Spleen (tissue), 11 donors: ENCODE results near the gene OS9. TPM values are rescaled to one million over a fixed set of nuclear protein-coding genes. Genes with fewer than 3 reads are reported as not detected.

Experiments
- DNase-seq: peaks from one replicate; pipeline ENCODE4 v3.0.0-alpha.2; 2020
- H3K27ac ChIP-seq, 8 donors: fragments of 200-600 bp; sonication (generic) in 7 of 8; 1 replicate in 4 of 8; 2 replicates in 4 of 8; pipeline versions ENCODE4 v1.5.0 to v1.8.0; 2016 to 2021; ENCODE audit warnings: inconsistent platforms in 4 of 8, mild to moderate bottlenecking in 4 of 8, moderate library complexity in 1 of 8
- H3K27me3 ChIP-seq, 7 donors: fragments of 200-600 bp; sonication (generic) in 6 of 7; replicated peaks in 1 of 7; 1 replicate in 4 of 7; 2 replicates in 3 of 7; pipeline versions ENCODE4 v1.5.0 to v1.8.0; 2016 to 2021; ENCODE audit warnings: inconsistent platforms in 3 of 7, mild to moderate bottlenecking in 1 of 7
- H3K36me3 ChIP-seq, 6 donors: fragments of 200-600 bp; sonication (generic) in 5 of 6; 1 replicate in 4 of 6; 2 replicates in 2 of 6; pipeline versions ENCODE4 v1.5.0 to v1.8.0; 2016 to 2021; ENCODE audit warnings: inconsistent platforms in 2 of 6
- H3K4me1 ChIP-seq, 6 donors: fragments of 200-600 bp; sonication (generic) in 5 of 6; 1 replicate in 3 of 6; 2 replicates in 3 of 6; pipeline versions ENCODE4 v1.5.0 to v1.8.0; 2016 to 2021; ENCODE audit warnings: inconsistent platforms in 3 of 6
- H3K4me3 ChIP-seq, 8 donors: fragments of 200-600 bp; sonication (generic) in 7 of 8; 1 replicate in 4 of 8; 2 replicates in 4 of 8; pipeline versions ENCODE4 v1.5.0 to v1.8.0; 2016 to 2021; ENCODE audit warnings: inconsistent platforms in 4 of 8, mild to moderate bottlenecking in 4 of 8, moderate library complexity in 2 of 8
- H3K9me3 ChIP-seq, 8 donors: fragments of 200-600 bp; sonication (generic) in 7 of 8; 1 replicate in 4 of 8; 2 replicates in 4 of 8; pipeline versions ENCODE4 v1.5.0 to v1.8.0; 2016 to 2021; ENCODE audit warnings: inconsistent platforms in 4 of 8
- POLR2A ChIP-seq, 3 donors: fragments of 450-650 bp; IDR thresholded peaks; one replicate each; pipeline ENCODE4 v1.5.1; 2017; ENCODE audit warnings: antibody characterized with exemption in 3 of 3, mild to moderate bottlenecking in 1 of 3
- POLR2AphosphoS5 ChIP-seq, 3 donors: sonication (generic); formaldehyde crosslinking; IDR thresholded peaks; one replicate each; pipeline ENCODE4 v1.5.1; 2017; ENCODE audit warnings: antibody characterized with exemption in 3 of 3
- WGBS, 5 donors: extraction: QIAGEN DNeasy Blood & Tissue Kit in 3 of 5; methylation state at CpG; one replicate each; pipeline versions ENCODE4 v1.1.5 to v1.1.7; 2013 to 2018; 5-methylcytosine and 5-hydroxymethylcytosine counted together
- intact Hi-C: fragments of 100-400 bp; cut with DNase I; formaldehyde crosslinking; loops from one replicate; pipeline ENCODE4 v1.15.0; 2023; ENCODE audit warnings: low total_unique reads
- polyA plus RNA-seq, 3 donors: library from polyadenylated mRNA; stranded (reverse); fragments of 200-250 nt; gene quantifications; one replicate each; pipeline ENCODE4 v1.2.1, GENCODE V29; 2013
- total RNA-seq, 7 donors: library from RNA; depleted of rRNA in 3 of 7; stranded (reverse); fragments of >200 nt in 3 of 7; fragmentation: NEBNext Ultra II Directional in 4 of 7; extraction: Animal tissue kit (Norgen Biotek cat#: 25700) in 4 of 7; gene quantifications; one replicate each; pipeline versions ENCODE4 v1.1.0 to v1.2.1, GENCODE V29; 2016 to 2021
- TF ChIP-seq, protein P1 (sequence below), 11 experiments: fragments of 200-600 bp in 7 of 11; fragments of 450-650 bp in 4 of 11; sonication (generic) in 4 of 11; IDR thresholded peaks in 8 of 11; conservative IDR thresholded peaks in 3 of 11; 1 replicate in 7 of 11; 2 replicates in 4 of 11; pipeline versions ENCODE4 v1.4.0 to v1.8.0; 2016 to 2021; ENCODE audit warnings: antibody characterized with exemption in 11 of 11, inconsistent platforms in 4 of 11, mild to moderate bottlenecking in 1 of 11
- donor health status: healthy with polysubstance abuse.
- donor health status: DM: no; HTN: no; CAD: no; lungs with moderate emphysema.
- donor health status: DM: no; HTN: no; CAD: no.
- donor health status: Bipolar disorder and iron deficiency.
- donor health status: healthy.
- donor health status: DM: no; HTN: no; CAD: no.
- donor health status: DM: yes; HTN: yes; CAD: no.

Gene OS9
- total and polyA plus RNA-seq, 10 donors, result 94.9 to 323 (median 253) TPM

DNA sequence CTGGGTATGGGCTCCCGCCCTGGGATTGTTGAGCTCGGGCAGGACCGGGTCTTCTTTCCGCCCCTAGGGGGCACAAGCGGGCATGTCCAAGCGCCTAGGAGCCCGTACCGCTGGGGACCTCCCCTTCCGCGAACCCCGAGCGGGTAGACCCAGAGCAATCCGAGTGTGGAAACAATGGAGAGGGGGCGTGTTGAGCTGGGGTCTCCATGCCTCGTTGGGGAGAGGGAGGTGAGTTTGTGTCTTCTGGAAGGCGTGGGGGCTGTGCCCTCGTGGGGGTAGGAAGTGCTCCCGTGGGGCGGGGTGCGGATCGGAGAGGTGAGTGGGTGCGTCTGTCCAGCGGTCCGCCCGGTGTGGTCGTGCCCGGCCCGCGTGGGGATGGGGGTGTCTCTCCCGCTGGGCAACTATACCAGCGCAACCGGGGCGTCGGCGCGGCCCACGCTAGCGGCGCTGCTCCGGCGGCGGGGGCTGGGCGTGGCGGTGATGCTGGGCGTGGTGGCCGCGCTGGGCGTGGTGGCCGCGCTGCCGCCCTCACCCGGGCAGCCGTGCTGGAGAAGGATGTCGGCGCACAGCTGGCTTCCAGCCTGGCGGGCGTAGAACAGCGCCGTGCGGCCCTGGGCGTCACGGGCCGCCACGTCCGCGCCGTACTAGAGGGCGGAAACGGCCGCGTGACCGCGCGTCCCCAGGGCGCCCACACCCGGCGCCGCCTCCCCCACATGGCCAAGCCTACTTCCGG lies 32.4 kb downstream of the OS9 start:
- peaks cover 0 to 24% (median 7%) of the 10 kb centered on the region in 6 donors for H3K4me1 ChIP-seq
- WGBS, 5 donors, result 37 to 82% (median 66%) methylated on average over 50 to 79 of the region's 79 CpGs
- TF ChIP-seq POLR2AphosphoS5 (IDR thresholded peaks at IDR 0.05) (peak; percentile 27 to 53 (median 28)), POLR2A (IDR thresholded peaks at IDR 0.05) (no peak)
- TF ChIP-seq, protein P1, sequence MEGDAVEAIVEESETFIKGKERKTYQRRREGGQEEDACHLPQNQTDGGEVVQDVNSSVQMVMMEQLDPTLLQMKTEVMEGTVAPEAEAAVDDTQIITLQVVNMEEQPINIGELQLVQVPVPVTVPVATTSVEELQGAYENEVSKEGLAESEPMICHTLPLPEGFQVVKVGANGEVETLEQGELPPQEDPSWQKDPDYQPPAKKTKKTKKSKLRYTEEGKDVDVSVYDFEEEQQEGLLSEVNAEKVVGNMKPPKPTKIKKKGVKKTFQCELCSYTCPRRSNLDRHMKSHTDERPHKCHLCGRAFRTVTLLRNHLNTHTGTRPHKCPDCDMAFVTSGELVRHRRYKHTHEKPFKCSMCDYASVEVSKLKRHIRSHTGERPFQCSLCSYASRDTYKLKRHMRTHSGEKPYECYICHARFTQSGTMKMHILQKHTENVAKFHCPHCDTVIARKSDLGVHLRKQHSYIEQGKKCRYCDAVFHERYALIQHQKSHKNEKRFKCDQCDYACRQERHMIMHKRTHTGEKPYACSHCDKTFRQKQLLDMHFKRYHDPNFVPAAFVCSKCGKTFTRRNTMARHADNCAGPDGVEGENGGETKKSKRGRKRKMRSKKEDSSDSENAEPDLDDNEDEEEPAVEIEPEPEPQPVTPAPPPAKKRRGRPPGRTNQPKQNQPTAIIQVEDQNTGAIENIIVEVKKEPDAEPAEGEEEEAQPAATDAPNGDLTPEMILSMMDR (IDR thresholded peaks at IDR 0.05 in 8 of 11, conservative IDR thresholded peaks at IDR 0.05 in 3 of 11), result peak; percentile 24 to 71 (median 58)
- peaks cover 0 to 67% (median 54%) of the 10 kb centered on the region in 6 donors for H3K36me3 ChIP-seq
- no peaks in the 10 kb centered on the region for H3K9me3 ChIP-seq
- intact Hi-C loops, result no loop called here
- peak; percentile 87 for DNase-seq
- peak overlapping the region; percentile 42 to 76 (median 48) for H3K4me3 ChIP-seq
- H3K27me3 ChIP-seq, result no peaks in the 10 kb centered on the region
- peak overlapping the region in 7 of 8 donors; percentile 22 to 79 (median 62) for H3K27ac ChIP-seq

DNA sequence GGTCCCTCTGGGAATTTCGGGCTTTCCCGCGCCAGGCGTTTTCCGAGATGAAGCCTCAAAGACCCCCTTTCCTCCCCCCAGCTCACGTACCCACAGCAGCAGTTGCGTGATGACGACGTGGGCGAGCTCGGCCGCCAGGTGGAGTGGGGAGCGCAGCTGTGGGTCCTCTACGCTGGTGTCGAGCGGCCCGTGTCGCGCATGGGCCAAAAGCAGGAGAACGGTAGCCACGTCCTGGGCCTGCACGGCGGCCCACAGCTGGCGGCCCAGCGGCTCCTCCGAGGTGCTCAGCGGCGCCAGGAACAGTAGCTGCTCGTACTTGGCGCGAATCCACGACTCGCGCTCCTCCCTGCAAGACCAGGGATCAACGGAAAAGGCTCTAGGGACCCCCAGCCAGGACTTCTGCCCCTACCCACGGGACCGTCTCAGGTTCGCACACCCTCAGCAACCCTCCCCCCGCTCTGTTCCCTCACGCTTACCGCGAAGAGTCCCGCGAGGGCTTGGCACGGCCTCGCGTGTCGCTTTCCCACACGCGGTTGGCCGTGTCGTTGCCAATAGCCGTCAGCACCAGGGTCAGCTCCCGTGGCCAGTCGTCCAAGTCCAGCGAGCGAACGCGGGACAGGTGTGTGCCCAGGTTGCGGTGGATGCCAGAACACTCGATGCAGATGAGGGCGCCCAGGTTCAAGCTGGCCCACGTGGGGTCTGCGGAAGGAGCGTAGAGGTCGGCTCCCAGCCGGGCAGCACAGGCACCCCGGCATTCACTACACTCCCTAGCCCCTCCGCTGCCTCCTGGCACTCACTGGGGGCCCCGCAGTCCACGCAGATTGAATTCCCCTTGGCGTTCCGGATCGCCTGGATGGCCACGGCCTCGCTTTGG lies 33.2 kb downstream of the OS9 start:
- DNase-seq, result no peak
- 65 to 79% (median 68%) methylated on average over 60 to 76 of the region's 76 CpGs for WGBS, 5 donors
- H3K36me3 ChIP-seq, result peaks cover 0 to 67% (median 53%) of the 10 kb centered on the region in 6 donors
- peaks cover 0 to 24% (median 7%) of the 10 kb centered on the region in 6 donors for H3K4me1 ChIP-seq
- H3K27ac ChIP-seq, result peak overlapping the region in 6 of 8 donors; percentile 51 to 79 (median 64)
- TF ChIP-seq, protein P1 (IDR thresholded peaks at IDR 0.05 in 8 of 11, conservative IDR thresholded peaks at IDR 0.05 in 3 of 11), result peak in 3 of 11 experiments; percentile 21 to 32 (median 27)
- TF ChIP-seq POLR2A (IDR thresholded peaks at IDR 0.05), result no peak
- TF ChIP-seq POLR2AphosphoS5 (IDR thresholded peaks at IDR 0.05), result peak; percentile 24 to 74 (median 27)
- intact Hi-C loops, result no loop called here
- H3K27me3 ChIP-seq, result no peaks in the 10 kb centered on the region
- peak overlapping the region; percentile 42 to 76 (median 48) for H3K4me3 ChIP-seq
- H3K9me3 ChIP-seq, result no peaks in the 10 kb centered on the region

DNA sequence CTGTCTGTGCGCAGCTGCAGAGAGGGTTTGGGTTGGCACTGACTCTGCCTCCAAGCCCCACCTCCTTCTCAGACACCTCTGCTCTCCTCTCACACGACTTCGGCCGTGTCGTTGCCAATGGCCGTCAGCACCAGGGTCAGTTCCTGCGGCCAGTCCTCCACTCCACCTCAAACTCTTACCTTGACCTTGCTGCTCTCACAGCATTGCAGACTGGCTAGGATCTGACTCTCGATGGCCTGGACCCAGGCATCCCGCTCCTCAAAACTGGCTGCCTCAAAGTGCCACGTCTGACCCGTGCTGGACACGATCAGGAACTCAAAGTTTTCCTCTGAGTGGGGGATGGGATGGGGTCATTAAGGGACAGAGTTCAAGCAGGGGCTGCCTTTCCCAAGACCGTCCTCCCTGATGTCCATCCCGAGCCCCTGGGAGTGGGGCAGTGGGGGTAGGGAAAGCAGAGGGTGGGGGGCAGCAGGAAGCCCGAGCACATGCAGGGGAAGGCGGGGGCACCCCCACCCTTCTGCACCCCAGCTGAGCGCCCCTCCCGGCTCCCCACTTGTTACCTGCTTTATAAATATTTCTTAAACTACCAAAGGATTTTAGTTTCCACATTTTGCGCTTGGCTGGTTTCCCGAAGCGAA lies 33.9 kb downstream of the OS9 start:
- H3K27ac ChIP-seq, result no peak overlapping the region
- H3K4me1 ChIP-seq, result peaks cover 0 to 24% (median 7%) of the 10 kb centered on the region in 6 donors
- WGBS, 5 donors, result 71 to 83% (median 75%) methylated on average over 21 of the region's 21 CpGs
- peaks cover 0 to 73% (median 60%) of the 10 kb centered on the region in 6 donors for H3K36me3 ChIP-seq
- DNase-seq, result no peak
- TF ChIP-seq POLR2A (IDR thresholded peaks at IDR 0.05) (no peak), POLR2AphosphoS5 (IDR thresholded peaks at IDR 0.05) (no peak)
- TF ChIP-seq, protein P1 (IDR thresholded peaks at IDR 0.05 in 8 of 11, conservative IDR thresholded peaks at IDR 0.05 in 3 of 11), result no peak
- H3K9me3 ChIP-seq, result no peaks in the 10 kb centered on the region
- intact Hi-C loops, result no loop called here
- H3K27me3 ChIP-seq, result peaks cover 0 to 6% (median 0%) of the 10 kb centered on the region in 7 donors
- peak overlapping the region in 1 of 8 donors; percentile 76 for H3K4me3 ChIP-seq
